NT2/D1 (cell line): ENCODE results near the gene MBTPS1.

Source experiments
- SUZ12 ChIP-seq: IDR thresholded peaks from 2 replicates; pipeline ENCODE4 v1.6.1; 2011; ENCODE audit not compliant: insufficient read length, insufficient read depth; ENCODE audit errors: extremely low read depth
- ZNF274 ChIP-seq: IDR thresholded peaks from 2 replicates; pipeline ENCODE4 v1.6.1; 2011; ENCODE audit warnings: mild to moderate bottlenecking, low read depth, low read length

- TF ChIP-seq ZNF274 = no peak
- TF ChIP-seq SUZ12 = no peak
These were observed 17.8 kb downstream of the MBTPS1 start for GRCh38 chr16:84098939-84099338.
